Erythroblast (primary cell): Measurements from ENCODE around the gene MVD.

Experiments used
- DNase-seq, 2 experiments: peaks; one replicate each; lab custom pipeline; 2025; lab: John Stamatoyannopoulos, UW
- GATA1 ChIP-seq: IDR thresholded peaks from 2 replicates; pipeline ENCODE4 v1.6.1; 2011; ENCODE audit warnings: low read depth, mild to moderate bottlenecking, control low read depth, low read length, moderate library complexity
- POLR2A ChIP-seq: IDR thresholded peaks from 2 replicates; pipeline ENCODE4 v1.6.1; 2011; ENCODE audit warnings: mild to moderate bottlenecking, low read length

The MVD gene

DNA sequence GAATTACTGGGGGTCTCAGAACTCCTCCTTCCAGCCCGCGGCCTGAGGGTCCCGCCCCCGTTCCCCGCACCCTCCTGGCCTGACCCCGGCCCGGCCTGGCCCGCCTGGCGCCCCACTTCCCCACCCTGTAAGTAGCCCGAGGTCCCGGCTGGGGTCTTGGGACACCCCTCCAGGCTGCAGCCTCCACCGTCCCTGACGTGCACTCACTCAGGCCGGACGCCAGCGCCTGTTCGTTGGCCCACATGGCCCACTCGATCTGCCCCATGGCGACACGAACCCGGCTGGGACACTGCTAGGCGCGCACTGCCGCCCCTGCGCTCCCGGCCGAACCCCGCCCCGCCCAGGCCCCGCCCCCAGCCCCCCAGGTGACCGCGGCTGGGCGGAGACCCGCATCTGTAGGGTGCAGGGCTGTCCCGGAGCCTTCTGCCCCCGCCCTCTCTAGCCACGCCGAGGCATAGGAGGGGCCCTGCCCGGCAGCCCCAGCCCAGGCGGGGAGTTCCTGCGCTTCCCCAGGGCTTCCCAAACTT lies 12.1 kb downstream of the MVD start, which contains the start of gene CYBA:
Gene CYBA, minus strand, starts transcription at position 305 of the 527 bp plus-strand sequence. Its CDS starts 40 bp downstream, at position 265.
- TF ChIP-seq POLR2A (no peak), GATA1 (no peak)
- peak; percentile 40 to 52 for DNase-seq

DNA sequence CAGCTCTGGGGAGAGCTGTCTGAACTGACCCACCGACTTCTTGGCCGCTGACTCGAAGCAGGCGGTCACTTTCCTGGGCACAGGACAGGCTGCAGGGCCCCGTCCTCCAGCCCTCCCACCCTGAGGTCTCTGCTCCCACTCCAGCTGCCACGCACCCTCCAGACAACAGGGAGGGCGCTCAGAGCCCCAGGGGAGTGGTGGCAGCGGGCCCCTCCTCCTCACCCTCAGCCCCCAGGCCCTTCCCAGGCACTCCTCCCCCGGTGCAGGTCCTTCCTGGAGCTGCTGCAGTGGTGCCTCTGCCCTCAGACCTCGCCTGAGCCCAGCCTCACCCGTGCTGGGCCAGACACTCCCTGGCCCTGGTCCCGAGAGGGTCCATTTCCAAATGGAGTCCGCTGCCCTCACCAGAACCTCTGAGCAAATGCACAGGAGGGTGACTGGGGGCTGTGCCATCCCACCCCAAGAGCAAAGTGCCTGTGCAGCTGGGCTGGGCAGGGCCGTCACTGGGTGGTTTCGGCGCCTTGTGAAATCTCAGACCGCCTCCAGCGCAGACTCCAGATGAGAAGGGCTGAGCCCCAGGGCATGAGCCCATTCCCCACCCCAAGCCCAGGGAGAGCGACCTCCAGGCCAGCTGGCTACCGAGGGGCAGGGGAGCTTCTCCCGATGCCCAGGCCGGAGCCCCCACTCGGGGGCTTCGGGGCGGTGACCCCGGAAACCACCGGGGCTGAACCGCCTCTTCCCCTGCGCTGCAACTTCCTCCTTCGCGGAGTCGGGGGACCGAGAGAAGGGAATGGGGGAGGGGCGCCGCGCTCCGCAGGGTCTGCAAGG lies 12.8 kb downstream of the MVD start:
- DNase-seq: peak in 1 of 2 experiments; percentile 17

DNA sequence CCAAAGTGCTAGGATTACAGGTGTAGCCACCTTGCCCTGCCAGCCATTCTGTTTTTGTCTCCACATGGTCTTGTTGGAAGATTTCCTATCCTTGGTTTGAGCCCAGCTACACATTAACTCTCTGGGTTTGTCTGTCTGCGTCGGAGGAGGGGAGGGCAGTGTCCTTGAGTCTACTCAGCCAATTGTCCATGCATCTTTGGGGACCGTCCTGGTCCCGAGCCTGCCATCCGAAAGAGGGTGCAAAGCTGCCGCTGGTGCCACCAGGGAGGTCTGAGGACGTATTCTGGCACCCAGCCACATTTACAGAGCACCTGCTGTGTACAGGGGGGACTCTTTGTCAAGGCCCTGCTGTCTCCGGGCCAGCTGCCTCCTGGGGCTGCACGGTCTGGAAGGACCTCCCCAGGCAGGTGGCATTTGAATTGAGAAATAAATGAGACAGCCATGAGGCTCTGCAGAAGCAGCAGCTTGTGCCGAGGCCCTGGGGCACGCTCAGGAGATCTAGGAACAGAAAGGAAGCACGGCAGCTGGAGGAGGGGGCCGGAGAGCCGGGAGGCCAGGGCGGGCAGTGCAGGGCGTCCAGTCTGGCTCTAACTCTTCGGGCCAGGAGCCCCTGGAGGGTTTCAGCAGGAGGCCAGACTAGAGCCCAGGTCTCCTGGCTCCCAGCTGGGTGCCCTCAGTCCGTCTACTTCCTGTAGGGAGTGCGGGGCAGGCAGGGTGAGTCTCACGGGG lies 13.5 kb downstream of the MVD start:
- TF ChIP-seq GATA1 (no peak), POLR2A (no peak)

More for the DNA sequence above, 12.8 kb downstream of the MVD start:
- TF ChIP-seq GATA1: no peak

DNA sequence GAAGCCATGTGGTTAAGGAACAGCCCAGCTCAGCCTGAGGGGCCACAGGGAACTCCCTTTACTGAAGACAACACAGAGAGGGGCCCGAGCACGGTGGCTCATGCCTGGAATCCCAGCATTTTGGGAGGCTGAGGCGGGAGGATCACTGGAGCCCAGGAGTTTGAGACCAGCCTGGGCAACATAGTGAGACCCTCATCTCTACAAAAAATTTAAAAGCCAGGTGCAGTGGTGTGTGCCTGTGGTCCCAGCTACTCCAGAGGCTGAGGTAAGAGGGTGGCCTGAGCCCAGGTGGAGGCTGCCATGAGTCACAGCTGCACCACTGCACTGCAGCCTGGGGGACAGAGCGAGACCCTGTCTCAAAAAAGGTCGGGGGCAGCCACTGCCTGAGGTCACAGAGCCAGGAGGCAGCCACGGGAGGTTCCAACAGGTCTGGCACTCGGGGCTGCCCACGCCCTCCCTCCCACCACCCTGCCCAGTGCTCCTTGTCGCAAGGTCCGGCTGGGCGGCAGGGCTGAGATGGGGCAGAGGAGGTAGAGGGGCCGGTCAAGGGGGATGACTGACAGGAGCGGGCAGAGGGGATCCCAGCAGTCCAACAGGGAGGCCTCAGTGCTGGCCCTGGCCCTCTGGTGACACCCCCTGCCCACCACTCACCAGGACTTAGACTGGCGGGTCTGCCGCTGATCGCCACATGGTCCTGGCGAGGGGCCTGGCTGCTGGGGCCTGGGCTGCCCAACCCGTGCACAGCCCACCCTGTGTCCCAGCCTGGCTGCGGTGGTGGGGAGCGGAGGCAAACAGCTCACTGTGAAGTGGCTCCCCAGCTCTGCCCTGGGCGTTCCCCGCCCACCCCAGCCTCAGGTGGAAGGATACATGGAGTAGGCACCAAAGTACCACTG lies 15.5 kb downstream of the MVD start:
- no peak for TF ChIP-seq GATA1
- no peak for TF ChIP-seq POLR2A
- no peak for DNase-seq

More for the DNA sequence above, 13.5 kb downstream of the MVD start:
- no peak for DNase-seq

DNA sequence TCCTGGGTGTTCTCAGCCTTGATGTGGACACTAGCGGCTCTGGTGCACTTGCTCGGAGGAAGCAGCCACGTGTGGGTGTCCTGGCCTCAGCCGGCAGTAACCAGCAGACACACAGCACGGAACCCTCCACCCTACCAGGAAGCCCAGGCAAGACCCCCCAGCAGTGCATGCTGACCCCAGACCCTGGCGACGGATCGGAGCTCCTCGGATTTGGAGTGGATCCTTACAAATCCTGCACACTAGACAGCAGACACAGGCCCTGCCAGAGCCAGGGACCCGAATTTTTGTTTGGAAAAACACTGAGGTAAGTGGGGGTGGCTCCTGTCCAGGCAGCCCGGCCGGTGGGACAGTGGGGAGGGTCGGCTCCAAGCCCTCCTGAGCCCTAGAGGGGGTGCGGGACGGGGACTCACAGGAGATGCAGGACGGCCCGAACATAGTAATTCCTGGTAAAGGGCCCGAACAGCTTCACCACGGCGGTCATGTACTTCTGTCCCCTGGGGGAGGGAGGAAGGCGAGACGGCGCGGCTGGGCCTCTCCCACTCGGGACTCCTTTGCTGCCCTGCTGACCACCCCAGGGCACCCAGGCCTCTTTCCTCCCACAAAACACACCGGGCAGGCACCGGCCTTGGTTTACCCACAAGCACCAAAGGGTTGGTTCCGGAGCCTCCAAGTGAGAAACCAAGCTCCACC lies 16.4 kb downstream of the MVD start:
- TF ChIP-seq GATA1 (no peak), POLR2A (no peak)
- DNase-seq: no peak

DNA sequence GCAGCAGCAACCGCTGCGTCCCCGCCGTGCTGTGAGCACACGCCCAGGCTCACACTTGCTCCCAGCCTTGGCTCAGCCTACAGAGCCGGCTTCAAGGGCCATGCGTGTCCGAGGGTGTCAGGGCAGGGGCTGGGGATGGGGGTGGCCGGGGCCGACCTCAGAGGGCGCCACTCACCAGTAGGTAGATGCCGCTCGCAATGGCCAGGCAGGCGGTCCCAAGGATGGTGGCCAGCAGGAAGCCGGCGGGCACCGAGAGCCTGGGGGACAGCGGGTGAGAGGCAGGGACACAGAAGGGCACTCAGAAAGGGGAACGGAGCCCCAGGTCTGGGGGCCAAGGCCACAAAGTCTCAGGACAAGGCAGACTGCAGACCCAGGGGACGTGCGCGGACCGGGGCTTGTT lies 16.9 kb downstream of the MVD start:
- DNase-seq: no peak
- TF ChIP-seq GATA1: no peak
- no peak for TF ChIP-seq POLR2A

DNA sequence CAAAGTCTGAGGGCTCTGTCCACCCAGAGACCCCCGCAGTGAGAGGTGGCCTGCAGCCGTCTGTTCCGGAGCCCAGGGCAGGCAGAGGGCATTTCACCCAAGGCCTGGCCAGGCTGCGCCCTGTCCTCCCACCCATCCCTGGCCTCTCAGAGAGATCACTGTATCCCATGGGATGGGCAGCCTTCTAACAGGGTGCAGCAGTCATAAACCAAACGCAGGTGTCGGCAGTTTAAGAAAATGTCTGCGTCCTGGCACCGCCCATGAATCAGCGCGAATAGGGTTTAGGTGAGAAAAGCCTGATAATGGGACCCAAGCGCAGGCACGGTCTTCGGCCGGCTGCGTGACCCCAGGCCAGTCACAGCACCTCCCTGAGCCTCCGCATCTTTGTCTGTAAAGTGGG lies 17.4 kb downstream of the MVD start:
- no peak for DNase-seq
- TF ChIP-seq POLR2A: no peak
- TF ChIP-seq GATA1: no peak

DNA sequence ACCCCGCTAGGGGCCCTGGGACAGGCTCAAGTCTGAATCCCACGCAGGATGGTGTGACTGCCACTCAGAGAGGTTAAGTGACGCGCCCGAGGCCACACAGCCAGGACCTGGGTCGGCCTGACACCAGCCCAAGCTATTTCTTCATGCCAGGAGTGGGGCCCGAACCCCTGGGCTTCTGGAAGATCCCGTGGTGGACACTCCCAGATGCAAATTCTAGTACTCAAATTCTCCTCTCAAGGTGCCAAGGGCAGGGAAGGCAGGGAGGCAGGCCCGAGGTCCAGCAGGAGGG lies 19.3 kb downstream of the MVD start:
- DNase-seq: no peak
- no peak for TF ChIP-seq GATA1
- no peak for TF ChIP-seq POLR2A

DNA sequence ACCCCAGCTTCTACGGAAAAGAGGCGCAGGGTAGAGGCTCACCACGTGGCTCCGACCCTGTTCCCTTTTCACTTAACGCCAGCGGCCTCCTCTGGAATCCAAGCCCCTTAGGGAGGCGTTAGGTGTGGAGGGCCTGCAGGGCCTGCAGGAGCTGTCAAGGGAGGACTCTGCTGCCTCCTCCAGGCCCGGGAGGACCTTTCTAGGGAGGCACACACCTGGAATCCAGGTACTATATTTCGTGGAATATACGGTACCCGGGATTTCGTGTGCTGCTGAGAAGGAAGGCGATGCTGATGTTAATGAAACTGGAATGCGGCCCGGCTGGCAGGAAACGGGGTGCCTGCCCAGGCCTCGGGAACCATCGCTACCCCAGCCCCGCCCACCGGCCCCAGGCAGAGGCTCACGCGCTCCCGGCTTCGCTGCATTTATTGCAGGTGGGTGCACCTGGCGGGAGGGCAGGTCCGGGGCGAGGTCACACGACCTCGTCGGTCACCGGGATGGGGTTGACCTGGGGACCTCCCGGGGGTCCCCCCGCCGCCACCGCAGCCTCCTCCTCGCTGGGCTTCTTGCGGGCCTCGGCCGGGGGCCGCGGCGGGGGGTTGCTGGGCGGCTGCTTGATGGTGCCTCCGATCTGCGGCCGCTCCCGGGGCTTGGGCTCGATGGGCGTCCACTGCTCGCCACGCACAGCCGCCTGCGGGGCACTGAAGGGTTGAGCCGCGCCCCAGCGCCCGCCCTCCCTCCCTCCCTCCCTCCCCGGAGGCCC lies 19.8 kb downstream of the MVD start:
- DNase-seq: no peak
- no peak for TF ChIP-seq GATA1
- no peak for TF ChIP-seq POLR2A

DNA sequence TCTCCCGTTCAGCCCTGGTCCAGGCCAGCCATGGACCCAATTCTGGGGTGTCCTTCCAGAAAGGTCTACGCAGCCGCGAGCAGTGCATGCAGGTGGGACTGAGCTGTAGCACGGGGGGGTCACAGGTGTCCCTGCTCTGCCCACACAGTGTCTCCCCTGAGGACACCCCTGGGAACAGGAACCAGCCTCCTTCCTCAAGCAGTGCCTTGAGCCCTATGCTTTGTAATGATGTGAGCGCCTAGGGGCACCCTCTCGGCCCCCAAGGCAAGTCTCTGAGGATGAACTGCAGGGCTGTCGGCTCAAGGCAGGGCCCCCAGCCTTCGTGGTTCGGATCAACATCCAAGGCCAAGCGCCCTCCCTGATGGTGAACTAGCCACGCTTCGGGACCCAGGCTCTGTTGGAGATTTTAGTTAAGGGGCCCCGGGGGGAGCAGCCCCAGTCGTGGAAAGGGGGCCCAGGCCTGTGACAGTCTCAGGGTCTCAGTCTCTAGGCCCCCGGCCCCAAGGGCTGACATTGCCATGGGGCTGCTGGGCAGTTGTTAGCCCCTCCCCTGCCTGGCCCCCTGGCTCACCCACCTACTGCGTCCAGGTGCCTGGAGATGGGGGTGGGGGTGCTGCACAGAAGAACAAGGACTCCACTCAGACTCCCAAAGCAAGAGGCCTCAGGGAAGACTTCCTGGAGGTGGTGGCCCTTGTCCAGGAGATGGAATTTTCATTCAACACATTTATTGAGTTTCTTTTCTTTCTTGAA lies 22.2 kb downstream of the MVD start:
- TF ChIP-seq GATA1: no peak
- TF ChIP-seq POLR2A: no peak

DNA sequence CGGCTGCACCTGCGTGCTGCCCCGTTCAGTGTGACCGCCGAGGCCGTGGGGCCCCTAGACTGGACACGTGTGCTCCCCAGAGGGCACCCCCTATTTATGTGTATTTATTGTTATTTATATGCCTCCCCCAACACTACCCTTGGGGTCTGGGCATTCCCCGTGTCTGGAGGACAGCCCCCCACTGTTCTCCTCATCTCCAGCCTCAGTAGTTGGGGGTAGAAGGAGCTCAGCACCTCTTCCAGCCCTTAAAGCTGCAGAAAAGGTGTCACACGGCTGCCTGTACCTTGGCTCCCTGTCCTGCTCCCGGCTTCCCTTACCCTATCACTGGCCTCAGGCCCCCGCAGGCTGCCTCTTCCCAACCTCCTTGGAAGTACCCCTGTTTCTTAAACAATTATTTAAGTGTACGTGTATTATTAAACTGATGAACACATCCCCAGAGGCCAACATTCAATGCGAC lies 22.8 kb downstream of the MVD start:
- no peak for DNase-seq
- no peak for TF ChIP-seq GATA1
- no peak for TF ChIP-seq POLR2A

More for the DNA sequence above, 22.2 kb downstream of the MVD start:
- DNase-seq: no peak
